GM23338 (cell line): ENCODE results near the gene FRMD4A. TPM values are rescaled to one million over a fixed set of nuclear protein-coding genes. Genes with fewer than 3 reads are reported as not detected.

Source experiments
- ATAC-seq: fragments of 200-7000 bp; cut with Tn5 transposase; 3 replicates; pipeline ENCODE4 v1.9.1; 2020
- DNase-seq: peaks from one replicate; pipeline ENCODE4 v3.0.0-alpha.2; 2015; ENCODE audit warnings: low spot score
- H2AFZ ChIP-seq: fragments of 200-600 bp; sonication (generic); 2 replicates; pipeline ENCODE4 v1.8.0; 2016; ENCODE audit warnings: antibody characterized with exemption, mild to moderate bottlenecking, moderate library complexity
- H3F3A ChIP-seq: fragments of 200-600 bp; sonication (generic); replicated peaks from 2 replicates; pipeline ENCODE4 v1.8.0; 2017; ENCODE audit warnings: antibody characterized with exemption, mixed run types, low read depth
- H3K27ac ChIP-seq: fragments of 200-600 bp; sonication (generic); 2 replicates; pipeline ENCODE4 v1.6.1; 2016; ENCODE audit warnings: low read depth
- H3K27me3 ChIP-seq: fragments of 200-600 bp; sonication (generic); 2 replicates; pipeline ENCODE4 v1.8.0; 2016; ENCODE audit warnings: mild to moderate bottlenecking, mixed run types, moderate library complexity; ENCODE audit not compliant: insufficient read depth
- H3K36me3 ChIP-seq: fragments of 200-600 bp; sonication (generic); 2 replicates; pipeline ENCODE4 v1.8.0; 2016; ENCODE audit warnings: mild to moderate bottlenecking; ENCODE audit not compliant: insufficient read depth
- H3K4me1 ChIP-seq: fragments of 200-600 bp; sonication (generic); 2 replicates; pipeline ENCODE4 v1.8.0; 2016; ENCODE audit warnings: mild to moderate bottlenecking, moderate library complexity; ENCODE audit not compliant: insufficient read depth
- H3K4me2 ChIP-seq: fragments of 200-600 bp; sonication (generic); 2 replicates; pipeline ENCODE4 v1.7.1; 2017; ENCODE audit warnings: mixed run types
- H3K4me3 ChIP-seq: fragments of 200-600 bp; sonication (generic); 2 replicates; pipeline ENCODE4 v1.6.1; 2016; ENCODE audit warnings: mixed run types
- H3K79me2 ChIP-seq: fragments of 200-600 bp; sonication (generic); replicated peaks from 2 replicates; pipeline ENCODE4 v1.8.0; 2017; ENCODE audit warnings: mild to moderate bottlenecking; ENCODE audit not compliant: insufficient read depth
- H3K9me2 ChIP-seq: fragments of 200-600 bp; sonication (generic); 2 replicates; pipeline ENCODE4 v1.8.0; 2017; ENCODE audit not compliant: insufficient read depth
- H4K20me1 ChIP-seq: fragments of 200-600 bp; sonication (generic); replicated peaks from 2 replicates; pipeline ENCODE4 v1.8.0; 2017; ENCODE audit warnings: mild to moderate bottlenecking; ENCODE audit not compliant: insufficient read depth
- H3K27ac Mint-ChIP-seq: 2 replicates; pipeline ENCODE4 v1.8.0; 2020; ENCODE audit warnings: inconsistent platforms, mild to moderate bottlenecking, moderate library complexity, mixed read lengths
- H3K27me3 Mint-ChIP-seq: 3 replicates; pipeline ENCODE4 v1.8.0; 2022; ENCODE audit warnings: low read depth, mild to moderate bottlenecking, moderate library complexity, mixed read lengths, inconsistent platforms; ENCODE audit not compliant: insufficient read depth, poor library complexity
- H3K36me3 Mint-ChIP-seq: 3 replicates; pipeline ENCODE4 v1.8.0; 2021; ENCODE audit warnings: low read depth, mild to moderate bottlenecking, inconsistent platforms, moderate library complexity, mixed read lengths
- H3K4me1 Mint-ChIP-seq: 3 replicates; pipeline ENCODE4 v1.8.0; 2020; ENCODE audit warnings: mild to moderate bottlenecking, inconsistent platforms, mixed read lengths
- H3K4me3 Mint-ChIP-seq: 3 replicates; pipeline ENCODE4 v1.8.0; 2021; ENCODE audit warnings: moderate library complexity, mild to moderate bottlenecking, inconsistent platforms, mixed read lengths
- H3K9me3 Mint-ChIP-seq: 3 replicates; pipeline ENCODE4 v1.8.0; 2020; ENCODE audit warnings: moderate library complexity, mild to moderate bottlenecking, inconsistent platforms, mixed read lengths
- JUNB ChIP-seq: IDR thresholded peaks from one replicate; pipeline ENCODE4 v1.6.1; 2016; ENCODE audit warnings: antibody characterized with exemption; ENCODE audit not compliant: unreplicated experiment
- REST ChIP-seq: IDR thresholded peaks from one replicate; pipeline ENCODE4 v1.6.1; 2018; ENCODE audit warnings: antibody characterized with exemption; ENCODE audit not compliant: unreplicated experiment
- STAT1 ChIP-seq: IDR thresholded peaks from one replicate; pipeline ENCODE4 v1.6.1; 2016; ENCODE audit warnings: antibody characterized with exemption; ENCODE audit not compliant: unreplicated experiment
- ZNF331 ChIP-seq: fragments of 250-450 bp; sonication (Bioruptor Pico); IDR thresholded peaks from 2 replicates; pipeline ENCODE4 v1.5.0; 2020; ENCODE audit warnings: low read depth, mild to moderate bottlenecking, moderate library complexity
- ZNF462 ChIP-seq: fragments of 250-450 bp; sonication (Bioruptor Pico); IDR thresholded peaks from 2 replicates; pipeline ENCODE4 v1.5.0; 2020; ENCODE audit warnings: mild to moderate bottlenecking, moderate library complexity
- polyA plus RNA-seq: library from polyadenylated mRNA; unstranded; fragments of >200 nt; fragmentation: Nextera tagmentation; extraction: Ambion mirVana; gene quantifications from 2 replicates; pipeline ENCODE4 v1.2.1, GENCODE V29; 2016
- total RNA-seq: library from RNA; depleted of rRNA; stranded (reverse); fragments of >200 nt; shearing (Covaris generic); gene quantifications from 2 replicates; pipeline ENCODE4 v1.2.3, GENCODE V29; 2014

FRMD4A gene
- total and polyA plus RNA-seq, 2 experiments from 2014 or later, result 14.0 to 20.1 TPM

- no peak for TF ChIP-seq ZNF462 (CRISPR knock-in tag)
Observed at GRCh38 chr10:13993673-13994089, 337.0 kb downstream of the FRMD4A start (continued).

GRCh38 chr10:13993169-13993568, 337.6 kb downstream of the FRMD4A start:
- Mint-ChIP-seq H3K4me1 (peaks cover 12% of the 10 kb centered on the region), H3K4me3 (no peak overlapping the region), H3K9me3 (no peaks in the 10 kb centered on the region), H3K27me3 (no peaks in the 10 kb centered on the region), H3K27ac (no peak overlapping the region), H3K36me3 (no peaks in the 10 kb centered on the region)
- DNase-seq (no peak), ATAC-seq (no peak)
- Histone ChIP-seq H3K27me3 (no peaks in the 10 kb centered on the region), H2AFZ (no peak overlapping the region), H3K4me1 (no peaks in the 10 kb centered on the region), H4K20me1 (no peaks in the 10 kb centered on the region), H3K36me3 (no peaks in the 10 kb centered on the region), H3K9me2 (peaks cover 6% of the 10 kb centered on the region; the same call in 1 of the 2 replicates), H3K79me2 (no peaks in the 10 kb centered on the region), H3K27ac (no peak overlapping the region), H3K4me3 (no peak overlapping the region), H3F3A (no peaks in the 10 kb centered on the region), H3K4me2 (no peak overlapping the region)
- TF ChIP-seq ZNF331 (no peak), STAT1 (no peak), JUNB (no peak), REST (no peak)
